GM19328 (cell line): Measurements from ENCODE around the gene KIF6.

Experiments used
- ATAC-seq: cut with Tn5 transposase; IDR thresholded peaks from one replicate; pipeline ENCODE4 v1.9.1; 2021; ENCODE audit warnings: mild to moderate bottlenecking, moderate library complexity; ENCODE audit not compliant: unreplicated experiment

The KIF6 gene

DNA sequence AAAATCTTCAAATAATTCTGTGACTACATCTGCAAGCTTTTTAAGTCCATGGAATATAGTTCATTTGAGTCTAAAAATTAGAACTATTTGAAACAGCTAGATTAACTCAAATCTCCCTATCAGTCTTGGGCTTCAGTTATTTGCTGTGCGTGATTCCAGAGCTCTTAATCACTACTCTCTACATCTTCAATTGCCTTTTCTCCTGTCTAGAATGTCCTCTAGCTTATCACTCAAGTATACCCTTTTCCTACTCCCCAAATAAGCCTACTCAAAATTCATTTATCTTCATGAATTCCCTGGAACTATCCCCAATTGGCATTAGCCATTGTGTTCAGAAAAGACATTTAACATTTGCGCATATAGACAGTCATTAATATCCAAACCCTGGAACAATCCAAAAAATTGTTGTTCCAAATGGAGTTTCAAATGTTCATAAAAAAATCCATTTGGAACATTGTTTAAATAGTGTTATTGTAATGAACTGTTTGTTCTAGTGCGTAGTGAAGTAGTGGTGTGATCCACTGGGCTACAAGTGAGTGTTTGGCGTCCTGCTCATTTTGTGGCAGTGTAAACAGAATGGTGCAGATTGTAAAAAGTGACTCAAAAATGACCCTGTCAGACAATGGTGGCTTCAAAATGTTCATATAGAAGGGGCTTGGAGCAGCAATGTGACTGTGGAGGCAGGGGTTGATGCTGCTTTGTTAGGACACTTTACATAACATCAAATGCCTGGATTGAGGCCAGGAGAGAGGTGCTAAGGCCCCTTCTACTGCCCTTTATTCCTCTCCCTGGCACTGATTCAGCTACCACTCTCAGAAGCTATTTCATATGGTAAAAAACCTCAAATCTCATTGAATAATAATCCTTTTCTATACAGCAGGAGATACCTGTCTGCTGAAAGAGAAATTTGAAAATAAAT, 122.3 kb downstream of the KIF6 start:
- no peak for ATAC-seq

DNA sequence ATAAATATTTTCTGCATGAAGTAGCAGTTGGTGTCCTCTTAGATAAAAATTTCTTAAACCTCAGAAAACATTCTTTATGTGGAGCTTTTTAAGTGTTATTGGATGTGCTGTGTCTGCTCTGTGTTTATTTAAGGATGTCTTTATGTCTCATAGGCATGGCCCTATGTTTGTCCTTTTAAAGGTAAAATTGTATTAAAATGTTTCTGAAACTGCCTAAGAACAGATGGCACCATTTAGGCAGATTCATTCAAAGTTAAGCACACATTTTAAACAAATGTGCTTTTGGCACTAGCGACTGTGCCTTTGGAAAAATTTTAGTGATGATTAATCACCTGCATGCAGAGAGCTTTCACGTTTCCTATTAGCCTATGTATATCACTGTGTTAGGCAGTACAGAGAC, 125.2 kb downstream of the KIF6 start:
- no peak for ATAC-seq

DNA sequence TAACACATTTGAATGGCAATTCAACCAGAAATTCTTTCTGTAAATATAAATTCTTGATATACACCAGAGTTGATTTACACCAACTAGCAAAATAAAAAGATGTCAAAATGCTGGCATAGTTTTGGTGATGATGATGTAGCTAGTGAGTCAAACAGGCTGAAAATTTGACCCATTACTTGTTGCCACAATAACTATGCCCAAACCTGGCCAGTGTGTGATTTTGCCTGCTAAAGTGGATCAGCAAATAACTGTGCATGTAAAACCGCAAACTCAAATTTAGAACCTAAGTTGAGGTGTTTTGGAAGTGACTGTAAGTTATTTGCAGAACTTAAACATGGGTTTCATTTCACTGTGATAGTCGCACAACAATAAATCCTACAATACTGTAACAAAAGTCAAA, 125.9 kb downstream of the KIF6 start:
- no peak for ATAC-seq

GRCh38 chr6:39594285-39594684, 130.9 kb downstream of the KIF6 start:
- no peak for ATAC-seq

DNA sequence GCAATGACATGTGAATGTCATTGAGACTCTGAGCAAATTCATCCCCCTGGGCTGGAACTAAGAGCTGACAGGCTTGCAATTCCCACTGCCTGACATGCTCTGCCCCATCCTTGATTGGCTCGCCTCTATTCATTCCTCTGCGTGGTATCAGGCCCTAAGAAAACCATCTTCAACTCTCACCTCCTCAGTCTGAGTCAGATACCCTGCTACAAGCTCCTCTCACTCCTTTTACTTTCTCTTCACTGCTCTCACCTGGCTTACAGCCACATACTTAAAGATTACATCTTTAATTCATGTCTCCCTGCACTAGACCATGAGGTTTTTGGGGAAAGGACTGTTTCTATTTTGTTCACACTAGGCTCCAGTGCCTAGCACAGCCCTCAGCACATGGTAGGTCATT, 131.6 kb downstream of the KIF6 start:
- no peak for ATAC-seq

GRCh38 chr6:39590871-39591393, 134.3 kb downstream of the KIF6 start:
- no peak for ATAC-seq

DNA sequence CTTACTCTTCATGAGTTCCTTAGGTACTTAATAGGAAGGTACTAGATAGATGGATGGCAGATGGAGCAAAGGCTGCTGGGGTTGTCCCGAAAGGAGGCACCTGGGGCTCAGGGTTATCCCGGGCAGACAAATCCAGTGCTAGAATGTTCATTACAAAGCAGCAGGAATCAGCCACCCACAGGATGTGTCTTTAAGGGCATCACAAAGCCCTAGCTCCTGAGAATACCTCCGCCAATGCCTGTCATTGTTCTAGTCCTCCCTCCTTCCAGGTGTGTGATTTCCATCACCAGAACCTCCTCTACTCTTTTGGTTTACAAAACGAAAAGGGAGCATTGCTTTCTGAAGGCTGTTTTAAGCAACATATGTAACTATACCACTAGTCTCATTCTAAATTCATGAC, 138.1 kb downstream of the KIF6 start:
- no peak for ATAC-seq

DNA sequence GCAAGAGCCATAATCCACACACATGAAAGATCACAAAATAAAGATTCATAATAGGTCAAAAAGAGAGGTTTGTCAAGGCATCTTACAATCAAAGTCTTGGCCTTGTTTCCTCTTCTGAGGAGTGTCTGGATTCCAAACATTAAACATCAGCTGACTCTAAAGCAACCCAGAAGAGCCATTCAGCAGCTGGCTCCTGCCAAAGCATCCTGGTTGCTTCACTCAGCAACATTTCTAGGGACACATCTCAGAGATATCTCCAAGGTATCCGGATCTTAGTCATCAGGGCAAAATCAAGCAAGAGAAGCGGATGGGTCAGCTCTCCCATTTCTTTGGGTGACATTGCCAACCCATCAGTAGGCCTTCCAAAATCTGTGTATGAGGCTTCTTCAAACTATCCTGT, 139.6 kb downstream of the KIF6 start:
- ATAC-seq: no peak

DNA sequence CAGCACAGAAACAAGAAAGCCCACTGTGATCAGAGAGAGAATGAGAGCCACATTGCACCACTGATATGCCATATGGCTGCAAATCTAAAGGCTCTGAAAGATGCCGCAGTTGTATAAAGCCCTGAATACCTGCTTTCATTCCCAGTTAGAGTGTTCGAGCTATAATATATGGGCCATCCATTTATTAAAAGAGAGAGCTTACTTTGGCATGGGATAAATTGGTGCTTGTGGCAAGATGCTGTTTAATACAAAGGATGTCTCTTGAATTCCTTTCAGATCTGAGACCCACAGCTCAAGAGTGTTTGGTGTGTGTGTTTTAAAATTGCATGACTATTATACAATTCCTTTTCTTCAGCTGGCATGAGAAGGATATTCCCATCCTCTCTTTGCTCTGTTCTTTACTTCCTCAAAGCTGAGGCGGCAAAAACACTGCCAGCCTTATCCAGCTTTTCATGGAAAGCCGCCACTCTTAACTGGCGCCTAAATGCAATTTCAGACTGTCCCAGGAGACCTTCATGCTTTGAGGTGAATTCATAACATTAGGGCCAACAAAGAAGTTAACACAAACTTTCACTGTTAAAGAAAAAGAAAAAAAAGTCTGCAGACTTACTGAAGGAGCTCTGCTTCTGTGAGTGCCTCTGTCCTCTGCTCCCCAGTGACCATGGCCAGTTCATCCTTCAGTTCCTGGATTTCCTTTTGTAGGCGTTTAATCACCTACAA, 147.6 kb downstream of the KIF6 start:
- ATAC-seq: no peak

DNA sequence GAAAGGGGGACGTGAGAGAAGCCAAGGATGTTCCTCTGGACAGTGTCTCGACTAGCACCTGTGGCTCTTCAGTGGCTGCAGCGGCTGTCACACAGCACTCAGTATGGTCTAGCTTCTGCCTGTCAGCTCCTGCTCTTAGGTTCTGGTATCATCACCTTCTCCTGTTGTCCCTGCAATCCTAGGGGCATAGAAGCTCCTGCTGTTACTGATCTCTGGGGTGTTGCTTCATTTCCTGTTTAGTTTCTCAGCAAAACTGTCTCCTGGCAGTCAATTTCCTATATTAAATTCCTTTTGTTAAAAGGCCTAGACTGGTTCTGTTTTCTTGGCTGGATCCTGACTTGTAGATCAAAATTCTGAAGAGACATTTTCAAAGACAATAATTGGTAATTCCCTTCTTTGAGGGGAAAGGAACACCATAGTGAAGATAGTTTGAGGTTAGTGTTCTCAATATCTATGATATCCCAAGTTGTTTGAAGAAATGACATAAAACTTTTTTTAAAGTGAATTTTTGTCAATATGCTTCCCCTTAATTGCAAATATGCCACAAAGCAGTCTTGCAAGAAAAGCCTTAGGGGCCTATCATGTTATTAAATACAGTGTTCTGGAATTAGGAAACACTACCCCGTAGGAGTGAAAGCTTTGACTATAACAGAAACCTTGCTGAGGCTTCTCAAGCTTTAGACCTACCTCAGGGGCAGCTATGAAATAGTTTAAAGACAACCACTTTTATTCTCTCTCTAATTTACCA, 148.5 kb downstream of the KIF6 start:
- no peak for ATAC-seq

DNA sequence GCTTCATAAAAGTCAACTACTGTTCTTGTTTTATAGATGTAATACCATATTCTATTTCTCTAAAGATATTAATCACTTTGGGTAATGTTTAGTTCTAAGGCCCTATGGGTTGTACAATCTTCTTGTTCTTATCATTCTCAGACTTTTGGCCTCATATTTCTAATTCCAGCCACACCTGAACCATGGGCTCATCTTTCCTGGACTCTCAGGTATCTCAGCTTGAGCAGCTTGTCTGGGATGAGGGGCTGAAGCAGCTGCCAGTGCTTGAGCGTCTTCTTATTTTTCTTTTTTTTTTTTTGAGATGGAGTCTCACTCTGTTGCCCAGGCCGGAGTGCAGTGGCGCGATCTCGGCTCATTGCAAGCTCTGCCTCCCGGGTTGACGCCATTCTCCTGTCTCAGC, 150.2 kb downstream of the KIF6 start:
- no peak for ATAC-seq

DNA sequence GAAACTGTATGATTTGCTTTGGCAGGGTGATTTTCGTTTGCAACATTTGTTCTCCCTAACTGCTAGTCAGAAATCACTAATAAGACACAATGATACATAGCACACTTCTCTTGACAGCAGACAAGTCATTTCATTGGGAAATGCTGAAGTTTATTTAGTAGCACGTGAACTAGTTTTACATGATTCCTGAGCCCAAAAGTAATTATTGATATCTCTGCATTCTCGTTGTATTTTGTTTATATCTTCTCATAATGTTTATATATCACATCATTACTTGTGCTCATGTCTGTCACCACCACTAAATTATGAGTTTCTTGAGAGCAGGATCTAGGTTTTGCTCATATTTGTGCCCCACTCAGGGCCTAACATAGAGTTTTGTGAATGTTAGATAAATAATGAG, 151.7 kb downstream of the KIF6 start:
- ATAC-seq: no peak

DNA sequence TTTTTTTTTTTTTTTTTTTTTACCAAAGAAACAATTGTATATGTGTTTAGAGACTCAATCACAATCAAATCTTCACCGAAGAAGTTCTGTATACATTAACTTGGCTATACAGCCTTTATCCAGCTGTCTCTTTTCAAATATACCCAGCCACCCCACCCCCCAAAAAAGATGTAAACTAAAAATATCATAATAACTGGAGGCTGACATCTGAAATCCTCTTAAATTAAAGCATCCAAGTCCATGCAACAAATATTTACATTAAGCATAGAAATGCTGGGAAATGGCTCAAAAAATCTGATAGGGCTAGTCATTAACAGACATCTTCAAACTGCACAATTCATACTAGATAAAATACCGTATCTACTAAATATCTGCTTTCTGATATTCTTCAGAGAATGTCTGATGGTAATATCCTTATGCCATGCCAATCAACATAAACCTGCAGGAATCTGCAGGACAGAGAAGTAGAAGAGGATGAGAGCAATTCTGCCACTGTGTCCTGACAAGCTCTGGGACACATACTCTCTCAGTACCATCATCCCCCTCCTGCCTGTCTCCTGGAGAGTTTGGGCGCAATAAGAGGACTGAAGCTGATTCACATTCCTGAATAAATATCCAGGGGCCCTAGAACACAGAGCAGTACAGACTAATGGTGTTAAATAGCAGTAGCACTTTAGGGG, 152.4 kb downstream of the KIF6 start:
- no peak for ATAC-seq

DNA sequence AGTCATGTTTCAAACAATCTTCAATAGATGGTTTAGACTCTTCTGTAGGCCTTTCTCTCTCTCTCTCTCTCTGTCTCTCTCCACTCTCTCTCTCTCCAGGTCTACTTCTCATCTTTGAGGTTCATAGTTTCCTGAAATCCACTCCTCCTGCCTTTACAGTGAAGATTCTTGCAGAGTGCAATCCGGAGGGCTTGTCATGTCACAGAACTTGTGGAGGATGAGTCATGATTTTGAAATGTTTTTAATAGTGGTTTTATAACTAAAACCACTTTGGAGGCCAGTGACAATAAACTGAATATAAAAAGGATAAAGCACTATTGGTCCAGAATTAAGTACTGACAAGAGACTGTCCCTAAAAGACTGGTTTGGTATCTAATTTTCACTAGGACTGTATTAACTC, 156.3 kb downstream of the KIF6 start:
- no peak for ATAC-seq

DNA sequence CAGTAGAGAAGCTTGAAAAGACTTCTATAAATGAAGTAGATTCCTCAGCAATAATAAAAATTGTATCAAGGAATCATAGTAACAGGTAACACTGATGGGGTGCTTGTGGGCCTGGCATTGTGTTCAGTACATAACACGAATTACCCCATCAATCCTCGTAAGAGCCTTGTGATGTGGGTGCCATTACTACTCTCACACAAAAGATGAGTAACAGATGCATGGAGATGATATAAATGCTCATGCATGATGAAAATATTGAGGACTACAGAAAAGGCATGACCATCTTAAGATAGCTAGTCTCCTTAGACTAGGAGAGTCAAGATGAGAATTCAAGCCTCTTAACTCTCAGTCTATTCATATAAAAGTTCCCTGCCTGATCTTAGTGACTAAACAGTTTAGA, 158.1 kb downstream of the KIF6 start:
- ATAC-seq: no peak

GRCh38 chr6:39566456-39566855, 158.8 kb downstream of the KIF6 start:
- no peak for ATAC-seq

- ATAC-seq: no peak
Observed at GRCh38 chr6:39565956-39566355, 159.3 kb downstream of the KIF6 start.

GRCh38 chr6:39563566-39564311, 161.5 kb downstream of the KIF6 start:
- no peak for ATAC-seq

DNA sequence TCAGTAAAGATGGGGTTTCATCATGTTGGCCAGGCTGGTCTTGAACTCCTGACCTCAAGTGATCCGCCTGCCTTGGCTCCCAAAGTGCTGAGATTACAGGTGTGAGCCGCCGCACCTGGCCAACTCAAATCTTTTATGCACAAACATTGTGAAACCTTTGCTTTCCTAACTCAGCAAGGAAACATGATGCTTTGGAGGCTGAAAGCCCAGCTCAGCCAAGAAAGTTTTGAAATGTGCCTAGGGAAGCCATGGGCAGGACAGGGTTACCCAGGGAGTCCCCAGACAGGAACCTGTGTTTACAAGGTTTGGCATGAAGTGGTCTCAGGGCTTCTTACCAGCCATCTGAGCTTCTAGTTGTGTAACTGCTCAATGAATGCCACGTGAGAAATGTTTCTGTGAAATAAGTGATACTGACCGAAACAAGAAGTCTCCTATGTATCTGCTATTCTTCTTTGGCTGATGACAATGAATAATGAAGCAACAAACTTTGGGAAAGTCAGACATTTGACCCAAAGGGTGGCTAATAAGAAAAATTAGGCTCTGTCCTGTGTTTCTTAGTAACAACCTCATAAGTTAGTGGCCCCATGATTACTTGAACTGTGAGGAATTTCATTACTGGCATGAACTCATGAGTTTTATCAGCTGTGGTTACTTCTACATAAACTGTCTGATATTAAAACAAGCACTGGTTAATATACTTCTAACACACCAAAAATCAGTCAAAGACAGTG, 163.5 kb downstream of the KIF6 start:
- no peak for ATAC-seq
